SK-N-MC (cell line): Measurements from ENCODE around the gene CACNA1C.

ENCODE experiments used
- DNase-seq: peaks from one replicate; pipeline ENCODE4 v3.0.0-alpha.2; 2011; ENCODE audit warnings: low read depth, low spot score
- H3K27ac ChIP-seq: fragments of 200-600 bp; sonication (generic); 2 replicates; pipeline ENCODE4 v1.5.1; 2016; ENCODE audit warnings: mixed run types
- H3K36me3 ChIP-seq: fragments of 200-600 bp; sonication (generic); 2 replicates; pipeline ENCODE4 v1.6.1; 2017; ENCODE audit warnings: antibody characterized with exemption, low read length, mixed read lengths; ENCODE audit not compliant: insufficient read depth
- H3K4me3 ChIP-seq: fragments of 200-600 bp; sonication (generic); 2 replicates; pipeline ENCODE4 v1.5.1; 2016
- H3K9ac ChIP-seq: fragments of 200-600 bp; sonication (generic); 2 replicates; pipeline ENCODE4 v1.8.0; 2017; ENCODE audit warnings: mixed run types, mixed read lengths; ENCODE audit not compliant: insufficient read length
- H3K9me3 ChIP-seq: fragments of 200-600 bp; sonication (generic); 2 replicates; pipeline ENCODE4 v1.6.1; 2017; ENCODE audit warnings: low read depth, mild to moderate bottlenecking, antibody characterized with exemption, low read length, moderate library complexity, mixed read lengths
- EZH2 ChIP-seq: fragments of 200-600 bp; sonication (generic); IDR thresholded peaks from one replicate; pipeline ENCODE4 v1.6.1; 2017; ENCODE audit warnings: antibody characterized with exemption
- FOXP2 ChIP-seq: optimal IDR thresholded peaks from 2 replicates; pipeline ENCODE3; 2011; ENCODE audit warnings: mild to moderate bottlenecking, moderate library complexity; ENCODE audit not compliant: insufficient read depth; ENCODE audit errors: extremely low read length, control extremely low read depth
- POLR2AphosphoS5 ChIP-seq: IDR thresholded peaks from 2 replicates; pipeline ENCODE4 v1.6.1; 2012; ENCODE audit warnings: mild to moderate bottlenecking, low read depth, low read length, borderline replicate concordance

CACNA1C gene

DNA sequence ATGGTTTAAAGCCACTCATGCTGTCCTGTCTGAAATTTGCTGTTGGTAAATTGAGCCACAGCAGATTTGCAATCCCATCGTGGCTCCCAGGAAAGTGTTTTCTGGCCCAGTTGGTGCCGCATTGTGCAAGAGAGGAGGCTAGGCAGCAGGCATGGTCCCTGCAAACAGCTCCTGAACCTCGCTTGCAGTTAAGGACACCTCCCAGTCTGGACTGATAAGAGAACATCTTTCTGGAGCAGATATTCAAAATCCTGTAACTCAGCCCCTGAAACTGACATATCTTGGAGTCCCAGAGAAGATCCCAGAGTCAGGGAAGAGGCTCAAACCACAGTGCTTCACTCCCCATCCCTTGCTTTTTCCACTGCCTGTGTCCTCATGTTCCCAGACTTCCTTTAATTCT lies 413.4 kb downstream of the CACNA1C start:
- no peak overlapping the region for H3K27ac ChIP-seq
- no peak for DNase-seq

DNA sequence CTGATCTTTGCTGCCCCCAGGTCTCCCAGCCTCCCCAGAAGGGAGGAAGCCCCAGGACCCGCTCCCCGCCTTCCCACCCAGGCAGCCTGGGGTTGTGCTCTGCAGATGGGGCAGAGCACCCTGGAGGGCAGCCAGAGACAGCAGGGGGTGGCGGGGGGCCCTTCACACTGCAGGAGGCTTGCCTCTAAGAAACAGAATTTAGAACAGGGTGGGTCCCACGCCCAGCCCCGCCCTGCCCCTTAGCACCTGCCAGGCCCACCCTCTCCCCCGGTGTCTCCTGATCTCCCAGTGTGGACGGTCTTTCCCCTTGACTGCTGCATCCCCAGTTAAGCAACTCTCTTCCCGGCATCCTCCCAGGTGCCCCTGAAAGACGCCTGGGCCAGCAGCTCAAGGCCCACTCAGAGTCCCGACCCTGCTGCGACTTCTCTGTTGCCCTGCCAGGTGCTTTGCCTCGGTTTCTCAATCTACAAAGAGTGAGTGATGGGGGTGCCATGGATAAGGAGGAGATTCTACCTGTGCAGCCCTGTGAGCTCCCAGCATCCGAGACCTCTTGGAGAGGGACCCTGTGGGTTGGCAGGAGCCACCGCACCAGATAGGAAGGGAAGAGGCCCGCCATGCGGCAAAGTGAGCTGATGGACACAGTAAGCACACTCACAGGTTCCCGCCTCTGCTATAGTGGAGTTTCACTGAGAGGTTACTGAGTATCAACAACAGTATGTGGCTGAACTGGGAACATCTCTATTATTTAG lies 414.8 kb downstream of the CACNA1C start:
- no peak for DNase-seq
- Histone ChIP-seq H3K9ac (no peak overlapping the region), H3K9me3 (no peaks in the 10 kb centered on the region), H3K27ac (no peak overlapping the region), H3K36me3 (no peaks in the 10 kb centered on the region), H3K4me3 (no peak overlapping the region)
- TF ChIP-seq EZH2 (no peak), FOXP2 (no peak), POLR2AphosphoS5 (no peak)

More for the DNA sequence above, 413.4 kb downstream of the CACNA1C start:
- no peak overlapping the region for H3K4me3 ChIP-seq
- TF ChIP-seq FOXP2 (no peak), EZH2 (no peak), POLR2AphosphoS5 (no peak)
- no peaks in the 10 kb centered on the region for H3K9me3 ChIP-seq
- H3K9ac ChIP-seq: no peak overlapping the region
- H3K36me3 ChIP-seq: no peaks in the 10 kb centered on the region

DNA sequence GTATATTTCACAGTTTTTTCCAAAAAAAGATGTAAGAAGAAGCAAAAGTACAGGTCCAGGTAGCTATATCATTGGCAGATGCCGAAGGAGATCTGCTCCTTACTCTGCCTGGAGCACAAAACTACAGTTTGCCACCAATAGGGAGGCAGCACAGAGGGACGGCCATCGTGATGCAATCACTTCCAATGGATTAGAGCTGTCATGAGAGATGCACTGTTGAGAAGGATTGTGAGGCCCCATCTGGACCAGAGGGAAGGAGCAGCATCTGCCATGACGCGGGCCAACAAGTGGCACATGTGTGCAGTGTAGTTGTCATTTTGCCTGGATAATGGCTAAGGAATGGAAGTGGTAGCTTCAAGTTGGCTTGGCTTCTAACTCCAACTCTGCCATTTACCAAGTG lies 423.2 kb downstream of the CACNA1C start:
- TF ChIP-seq FOXP2 (no peak), POLR2AphosphoS5 (no peak), EZH2 (no peak)
- Histone ChIP-seq H3K9me3 (no peaks in the 10 kb centered on the region), H3K27ac (no peak overlapping the region), H3K36me3 (no peaks in the 10 kb centered on the region), H3K4me3 (no peak overlapping the region), H3K9ac (no peak overlapping the region)
- no peak for DNase-seq

DNA sequence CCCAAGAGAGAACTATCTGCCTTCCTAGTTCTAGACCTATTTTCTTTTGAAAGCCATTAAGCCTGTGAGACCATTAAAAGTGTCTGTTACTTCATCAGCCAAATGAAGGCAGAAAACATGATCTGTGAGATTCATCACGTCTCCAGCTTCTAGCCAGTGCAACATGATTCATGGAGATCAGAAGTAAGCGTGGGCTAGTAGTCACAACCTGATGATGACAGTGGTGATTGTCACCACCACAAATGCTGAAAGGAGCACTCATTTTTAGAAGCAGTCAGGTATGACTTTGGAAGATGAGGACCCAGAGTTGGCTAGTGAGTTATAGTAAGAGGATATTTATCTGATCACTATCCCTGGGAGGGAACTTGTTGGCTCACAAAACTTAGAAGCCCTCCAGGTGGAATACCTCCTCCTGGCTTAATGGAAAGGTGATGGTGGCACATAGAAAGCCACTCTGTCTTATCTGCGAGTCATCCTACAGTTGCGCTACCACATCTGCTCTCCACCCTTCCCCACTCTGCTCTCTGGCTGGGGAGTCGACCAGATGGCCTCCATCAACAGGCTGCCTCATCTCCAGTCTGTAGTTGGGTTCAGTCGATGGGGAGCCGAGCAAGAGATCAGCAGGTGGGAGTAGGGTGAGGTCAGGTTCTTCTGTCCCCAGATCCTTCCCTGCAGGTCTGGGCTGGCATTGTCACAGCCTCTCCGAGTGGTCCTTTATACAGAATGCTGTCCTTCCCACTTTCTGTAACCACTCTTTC lies 424.4 kb downstream of the CACNA1C start:
- TF ChIP-seq EZH2: no peak
- no peak for TF ChIP-seq POLR2AphosphoS5
- no peak for TF ChIP-seq FOXP2

DNA sequence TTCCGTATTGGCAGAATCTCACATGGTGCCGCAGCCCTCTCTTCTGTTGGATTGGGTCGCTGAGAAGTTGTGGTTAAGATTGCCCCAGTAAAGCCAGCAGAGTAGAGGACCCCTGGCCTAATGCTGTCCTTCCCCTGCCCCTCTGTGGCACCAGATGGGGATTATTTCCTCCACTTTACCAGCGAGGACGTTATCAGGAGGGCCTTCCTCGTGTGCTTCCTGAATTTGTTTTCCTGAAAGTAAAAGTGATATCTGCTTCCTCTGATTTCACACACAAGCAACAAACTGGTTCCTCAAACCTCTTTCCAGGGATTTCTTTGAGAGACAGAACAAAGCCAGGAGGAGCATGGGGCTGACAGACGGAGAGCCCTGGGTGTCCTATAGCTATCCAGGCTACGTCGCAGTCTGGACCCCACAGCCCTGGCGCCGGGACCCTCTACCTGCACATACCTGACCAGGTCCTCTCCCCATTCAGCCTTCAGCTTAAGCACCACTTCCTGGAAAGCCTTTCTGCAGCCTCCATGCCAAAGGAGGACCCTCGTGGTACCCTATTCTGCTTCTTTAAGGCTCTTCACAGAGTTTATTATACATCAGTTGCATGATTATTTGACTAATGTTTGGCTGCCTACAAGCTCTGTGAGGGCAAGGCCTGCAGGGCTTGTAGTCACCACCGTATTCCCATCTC lies 427.2 kb downstream of the CACNA1C start:
- no peak for DNase-seq
- no peak overlapping the region for H3K27ac ChIP-seq
- H3K9ac ChIP-seq: no peak overlapping the region
- TF ChIP-seq EZH2 (no peak), POLR2AphosphoS5 (no peak), FOXP2 (no peak)
- H3K9me3 ChIP-seq: no peaks in the 10 kb centered on the region
- H3K36me3 ChIP-seq: no peaks in the 10 kb centered on the region
- no peak overlapping the region for H3K4me3 ChIP-seq

More for the DNA sequence above, 424.4 kb downstream of the CACNA1C start:
- H3K4me3 ChIP-seq: no peak overlapping the region
- H3K36me3 ChIP-seq: no peaks in the 10 kb centered on the region
- no peaks in the 10 kb centered on the region for H3K9me3 ChIP-seq
- no peak overlapping the region for H3K27ac ChIP-seq
- DNase-seq: no peak
- H3K9ac ChIP-seq: no peak overlapping the region

DNA sequence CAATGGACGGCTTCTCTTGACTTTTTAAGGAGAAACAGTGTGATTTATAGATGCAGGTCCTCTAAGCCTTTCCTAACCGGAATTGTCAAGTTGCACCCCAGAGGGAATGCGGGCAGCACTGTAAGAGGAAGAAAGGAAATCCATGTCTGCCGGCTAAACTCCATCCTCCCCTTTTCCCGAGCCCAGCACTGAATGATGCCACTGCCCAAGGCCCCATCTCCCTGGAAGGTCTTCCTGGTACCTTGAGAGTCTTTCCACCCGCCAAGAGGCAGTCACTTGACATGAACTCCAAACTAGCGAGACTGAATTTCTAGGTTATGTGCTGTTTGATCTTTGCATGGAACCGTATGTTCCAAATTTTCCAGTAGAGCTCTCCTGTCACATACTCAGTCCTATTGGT lies 428.6 kb downstream of the CACNA1C start:
- Histone ChIP-seq H3K4me3 (no peak overlapping the region), H3K9ac (no peak overlapping the region), H3K9me3 (no peaks in the 10 kb centered on the region), H3K36me3 (no peaks in the 10 kb centered on the region), H3K27ac (no peak overlapping the region)
- no peak for TF ChIP-seq EZH2
- DNase-seq: no peak

DNA sequence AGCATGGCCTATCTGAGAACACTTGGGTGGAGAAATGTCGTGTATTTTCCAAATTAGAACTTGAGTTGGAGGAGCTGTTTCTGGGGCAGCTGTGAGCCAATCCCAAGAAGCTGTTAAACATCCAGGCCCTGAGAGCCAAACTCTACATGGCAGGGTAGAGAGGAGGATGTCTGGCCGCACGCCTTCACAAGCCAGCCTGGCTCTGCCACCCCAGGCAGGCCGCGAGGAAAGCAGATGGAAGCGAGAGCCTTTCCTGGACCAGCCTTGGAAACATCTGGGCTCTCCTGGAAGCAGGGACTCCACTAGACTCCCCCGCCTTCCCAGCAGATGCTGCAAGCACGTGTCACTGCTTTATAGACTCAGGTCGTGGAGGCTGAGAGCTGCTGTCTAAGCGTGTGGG lies 429.2 kb downstream of the CACNA1C start:
- Histone ChIP-seq H3K27ac (no peak overlapping the region), H3K36me3 (no peaks in the 10 kb centered on the region), H3K9ac (no peak overlapping the region), H3K4me3 (no peak overlapping the region), H3K9me3 (no peaks in the 10 kb centered on the region)
- no peak for DNase-seq
- TF ChIP-seq POLR2AphosphoS5: no peak
- TF ChIP-seq EZH2: no peak
- TF ChIP-seq FOXP2: no peak

DNA sequence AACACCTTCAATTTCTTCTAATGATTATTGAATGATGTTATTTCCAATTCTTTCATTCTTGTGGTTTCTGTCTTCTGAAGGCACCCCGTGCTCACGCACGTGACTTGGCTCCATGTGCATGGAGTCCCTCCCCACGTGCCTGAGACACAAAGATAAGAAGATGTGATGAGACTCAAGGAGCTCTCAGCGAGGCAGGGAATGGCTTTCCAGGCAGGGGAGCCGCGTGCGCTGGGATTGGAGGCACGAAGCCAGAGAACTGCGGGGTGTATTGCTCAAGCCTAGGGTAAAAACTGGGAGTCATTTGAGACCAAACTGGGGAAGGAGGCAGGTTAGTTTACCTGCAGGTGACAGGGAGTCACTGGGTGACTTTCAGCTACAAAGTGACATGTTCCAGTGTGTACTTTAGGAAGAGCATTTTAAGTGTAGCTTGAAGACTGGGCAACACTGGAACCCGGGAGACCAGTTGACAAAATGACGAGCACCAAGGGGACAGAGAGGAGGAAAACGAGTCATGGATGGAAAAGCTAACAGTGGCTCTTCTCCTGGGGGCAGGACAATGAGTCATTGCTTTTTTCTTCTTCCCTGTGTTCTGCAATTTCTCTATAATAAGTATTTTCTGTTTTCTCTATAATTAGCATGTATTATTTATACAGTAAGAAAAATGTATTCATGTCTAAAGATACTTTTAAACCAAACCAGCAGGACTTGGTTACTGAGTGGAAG lies 430.3 kb downstream of the CACNA1C start:
- Histone ChIP-seq H3K9me3 (no peaks in the 10 kb centered on the region), H3K27ac (no peak overlapping the region), H3K9ac (no peak overlapping the region), H3K4me3 (no peak overlapping the region), H3K36me3 (no peaks in the 10 kb centered on the region)
- no peak for DNase-seq
- TF ChIP-seq FOXP2 (no peak), POLR2AphosphoS5 (no peak), EZH2 (no peak)
